AG04449 (cell line): Measurements from ENCODE around the gene HHATL.

Experiments
- CTCF ChIA-PET: fragments of 350-600 bp; formaldehyde crosslinking; extraction: SDS; loops from one replicate; lab custom pipeline; 2021; ENCODE audit warnings: antibody characterized with exemption; lab: Yijun Ruan, JAX
- POLR2A ChIA-PET: fragments of 400-600, 350-600 bp; formaldehyde crosslinking; extraction: SDS; loops from one replicate; lab custom pipeline; 2020; ENCODE audit warnings: antibody characterized with exemption, inconsistent platforms; lab: Yijun Ruan, JAX
- DNase-seq: peaks from one replicate; pipeline ENCODE4 v3.0.0-alpha.2; 2010; ENCODE audit warnings: low read depth, low spot score
- H3K4me3 ChIP-seq: 2 replicates; pipeline ENCODE4 v1.5.1; 2011; ENCODE audit warnings: low read depth, mild to moderate bottlenecking, control low read depth, low read length
- TF ChIP-seq, protein P1 (sequence below): IDR thresholded peaks from one replicate; pipeline ENCODE4 v1.5.1; 2011; ENCODE audit warnings: mild to moderate bottlenecking, moderate library complexity, low read length, control low read depth, inconsistent platforms; ENCODE audit not compliant: insufficient read depth; ENCODE audit errors: missing control alignments

HHATL gene

DNA sequence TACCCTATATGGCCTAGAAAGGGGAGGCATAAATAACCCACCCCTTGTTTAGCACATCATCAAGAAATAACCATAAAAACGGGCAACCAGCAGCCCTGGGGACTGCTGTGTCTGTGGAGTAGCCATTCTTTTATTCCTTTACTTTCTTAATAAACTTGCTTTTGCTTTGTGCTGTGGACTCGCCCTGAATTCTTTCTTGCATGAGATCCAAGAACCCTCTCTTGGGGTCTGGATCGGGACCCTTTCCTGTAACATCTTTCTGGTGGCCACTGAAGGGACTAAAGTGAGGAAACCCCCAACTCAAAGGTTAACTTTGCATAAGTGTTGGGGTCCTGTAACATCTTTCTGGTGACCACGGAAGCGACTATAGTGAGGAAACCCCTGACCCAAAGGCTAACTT, 15.7 kb upstream of the HHATL start:
- H3K4me3 ChIP-seq: no peak overlapping the region
- POLR2A ChIA-PET: no interaction called here
- TF ChIP-seq, protein P1, sequence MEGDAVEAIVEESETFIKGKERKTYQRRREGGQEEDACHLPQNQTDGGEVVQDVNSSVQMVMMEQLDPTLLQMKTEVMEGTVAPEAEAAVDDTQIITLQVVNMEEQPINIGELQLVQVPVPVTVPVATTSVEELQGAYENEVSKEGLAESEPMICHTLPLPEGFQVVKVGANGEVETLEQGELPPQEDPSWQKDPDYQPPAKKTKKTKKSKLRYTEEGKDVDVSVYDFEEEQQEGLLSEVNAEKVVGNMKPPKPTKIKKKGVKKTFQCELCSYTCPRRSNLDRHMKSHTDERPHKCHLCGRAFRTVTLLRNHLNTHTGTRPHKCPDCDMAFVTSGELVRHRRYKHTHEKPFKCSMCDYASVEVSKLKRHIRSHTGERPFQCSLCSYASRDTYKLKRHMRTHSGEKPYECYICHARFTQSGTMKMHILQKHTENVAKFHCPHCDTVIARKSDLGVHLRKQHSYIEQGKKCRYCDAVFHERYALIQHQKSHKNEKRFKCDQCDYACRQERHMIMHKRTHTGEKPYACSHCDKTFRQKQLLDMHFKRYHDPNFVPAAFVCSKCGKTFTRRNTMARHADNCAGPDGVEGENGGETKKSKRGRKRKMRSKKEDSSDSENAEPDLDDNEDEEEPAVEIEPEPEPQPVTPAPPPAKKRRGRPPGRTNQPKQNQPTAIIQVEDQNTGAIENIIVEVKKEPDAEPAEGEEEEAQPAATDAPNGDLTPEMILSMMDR: no peak
- DNase-seq: no peak
- CTCF ChIA-PET: no interaction called here

DNA sequence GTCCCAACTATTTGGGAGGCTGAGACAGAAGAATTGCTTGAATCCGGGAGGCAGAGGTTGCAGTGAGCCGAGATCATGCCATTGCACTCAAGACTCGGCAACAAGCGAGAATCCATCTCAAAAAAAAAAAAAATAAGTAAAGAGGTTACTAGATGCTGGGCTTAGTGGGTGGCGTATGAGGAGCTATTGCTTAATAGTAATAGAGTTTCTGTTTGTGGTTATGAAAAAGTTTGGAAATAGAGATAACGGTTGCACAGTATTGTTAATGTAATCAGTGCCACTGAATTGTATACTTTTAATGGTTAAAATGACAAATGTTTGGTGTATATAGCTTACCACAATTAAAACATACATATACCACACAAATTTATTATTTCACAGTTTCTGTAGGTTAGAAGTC, 14.7 kb upstream of the HHATL start:
- ChIA-PET CTCF (no interaction called here), POLR2A (no interaction called here)
- no peak for DNase-seq
- TF ChIP-seq, protein P1: no peak
- no peak overlapping the region for H3K4me3 ChIP-seq

DNA sequence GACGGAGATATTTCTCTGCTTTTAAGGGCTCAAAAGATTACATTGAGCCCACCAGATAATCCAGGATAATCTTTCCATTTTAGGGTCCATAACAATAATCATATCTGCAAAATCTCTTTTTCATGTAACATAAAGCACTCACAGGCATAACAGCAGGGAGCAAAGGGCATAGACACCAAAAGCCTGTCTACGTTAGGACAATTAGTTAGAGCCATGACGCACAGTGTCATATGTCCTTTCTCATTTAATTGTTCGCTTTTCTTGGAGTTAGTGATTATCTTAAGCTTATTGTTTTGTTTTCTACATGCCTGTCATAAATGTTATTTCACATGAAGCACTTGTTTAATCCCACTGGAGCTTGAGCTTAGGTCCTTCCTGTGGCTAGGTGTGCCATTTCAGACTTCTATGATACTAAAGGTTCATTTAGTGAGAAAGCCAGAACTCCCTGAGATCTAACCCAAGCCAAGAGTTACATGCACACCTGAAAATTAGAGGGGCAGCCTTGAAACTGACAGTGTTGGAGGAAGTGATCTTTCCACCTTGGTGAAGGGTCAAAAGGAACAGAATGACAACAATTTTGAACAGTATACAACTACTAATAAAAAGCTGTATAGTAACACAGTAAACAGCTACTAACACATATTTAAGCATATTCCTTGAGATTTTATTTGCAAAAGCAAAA, 11.7 kb upstream of the HHATL start:
- CTCF ChIA-PET: interaction anchor here (1.2 kb wide), 1 partner anchor 15 kb away, joined by 4 read pairs; no protein-coding TSS in a partner anchor
- TF ChIP-seq, protein P1: no peak
- H3K4me3 ChIP-seq: no peak overlapping the region
- POLR2A ChIA-PET: no interaction called here
- DNase-seq: no peak

DNA sequence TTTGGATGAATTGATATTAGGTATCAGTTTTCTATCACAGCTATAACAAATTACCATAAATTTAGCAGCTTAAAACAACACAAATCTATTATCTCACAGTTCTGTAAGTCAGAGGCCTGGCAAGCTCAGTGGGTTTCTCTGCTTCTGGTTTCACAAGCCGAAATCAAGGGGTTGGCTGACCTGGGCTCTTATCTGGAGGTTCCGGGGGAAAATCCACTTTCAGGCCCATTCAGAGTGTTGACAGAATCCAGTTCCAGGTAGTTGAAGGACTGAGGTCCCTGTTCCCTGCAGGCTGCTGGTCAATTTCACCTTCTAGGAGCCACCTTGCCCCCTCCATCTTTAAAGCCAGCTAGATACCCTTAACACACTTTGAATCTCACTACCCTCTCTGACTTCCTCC, 11.1 kb upstream of the HHATL start:
- POLR2A ChIA-PET: no interaction called here
- DNase-seq: no peak
- CTCF ChIA-PET: interaction anchor here (1.2 kb wide), 1 partner anchor 16 kb away, joined by 4 read pairs; no protein-coding TSS in a partner anchor

DNA sequence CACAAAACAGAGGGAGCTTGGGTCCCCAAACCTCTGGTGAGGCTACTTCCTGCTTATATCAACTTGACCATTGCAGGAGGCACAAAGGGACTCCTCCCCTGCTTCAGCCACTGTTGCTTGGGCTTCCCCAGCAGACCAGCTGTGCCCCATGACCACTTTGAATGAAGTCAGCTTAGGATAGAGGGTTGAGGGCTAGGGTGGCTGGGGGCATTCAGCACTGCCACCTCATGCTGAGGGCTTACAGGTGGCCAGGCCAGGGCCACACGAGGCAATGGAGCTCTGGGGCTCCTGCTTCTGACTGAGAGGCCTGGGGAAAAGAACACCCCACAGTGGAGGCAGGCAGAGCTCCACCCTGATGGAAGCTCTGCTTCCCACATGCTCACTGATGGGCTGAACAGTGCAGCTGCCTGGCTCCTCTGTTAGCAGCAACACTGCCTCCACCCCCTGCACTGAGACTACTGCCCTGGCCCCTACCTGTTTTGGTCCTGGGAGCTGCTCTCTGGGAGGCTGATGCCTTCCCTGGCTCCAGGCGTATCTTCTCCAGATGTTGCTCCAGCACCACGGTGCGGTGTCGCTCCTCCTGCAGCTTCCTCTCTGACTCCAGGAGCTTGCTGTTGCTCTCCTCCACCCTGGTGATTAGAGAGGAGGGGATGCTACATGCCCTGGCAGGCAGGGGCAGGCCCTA, 10.2 kb upstream of the HHATL start:
- CTCF ChIA-PET: interaction anchor here (1.2 kb wide), 2 partner anchors 17 to 30 kb away, joined by 3 to 4 read pairs; no protein-coding TSS in a partner anchor
- POLR2A ChIA-PET: no interaction called here
- TF ChIP-seq, protein P1: no peak
- no peak overlapping the region for H3K4me3 ChIP-seq
- no peak for DNase-seq

More for the DNA sequence above, 11.1 kb upstream of the HHATL start:
- TF ChIP-seq, protein P1: no peak
- no peak overlapping the region for H3K4me3 ChIP-seq

DNA sequence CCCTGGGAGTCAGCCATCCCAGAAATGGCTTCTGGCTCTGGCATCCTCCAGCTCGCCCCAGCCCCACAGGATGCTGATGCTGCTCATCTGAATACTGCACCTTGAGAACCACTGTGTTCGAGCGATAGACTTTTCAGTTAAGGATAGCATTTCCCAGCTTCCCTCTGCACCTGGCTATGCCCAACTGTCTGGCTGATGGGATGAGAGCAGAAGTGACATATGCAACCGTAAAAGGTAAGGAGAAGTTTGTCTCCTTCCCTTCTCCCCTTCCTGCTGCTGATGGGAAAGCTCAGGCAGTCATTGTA, 9.7 kb upstream of the HHATL start:
- no peak overlapping the region for H3K4me3 ChIP-seq
- CTCF ChIA-PET: interaction anchor here (1.2 kb wide), 1 partner anchor 31 kb away, joined by 3 read pairs; no protein-coding TSS in a partner anchor

More for the DNA sequence above, 9.7 kb upstream of the HHATL start:
- POLR2A ChIA-PET: no interaction called here
- no peak for DNase-seq
- TF ChIP-seq, protein P1: no peak
